Measurements from ENCODE around the gene MFSD12. TPM values are rescaled to one million over a fixed set of nuclear protein-coding genes. Genes with fewer than 3 reads are reported as not detected.

Gene MFSD12
- total RNA-seq, 1 donor = 37.8 TPM

DNA sequence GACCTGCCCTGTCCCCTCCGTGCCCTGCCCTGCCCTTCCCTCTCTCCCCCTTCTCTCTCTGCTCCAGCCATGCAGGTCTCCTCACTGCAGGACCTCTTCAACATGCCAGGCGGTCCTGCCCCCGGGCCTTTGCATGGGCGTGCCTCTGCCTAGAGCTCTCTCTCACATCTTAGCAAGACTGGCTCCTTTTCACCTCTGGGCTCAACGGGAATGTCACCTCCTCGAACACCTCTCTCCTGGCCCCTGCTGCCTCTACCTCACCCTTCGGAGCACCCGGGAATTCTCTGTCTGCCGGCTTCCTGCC lies 5.6 kb downstream of the MFSD12 start:
- no peak overlapping the region for H3K4me3 ChIP-seq (ENCODE audit: low read length)
- no peaks in the 10 kb centered on the region for H3K9me3 ChIP-seq (ENCODE audit: low read depth, low read length)
- H3K4me1 ChIP-seq (ENCODE audit: insufficient read depth, low read length) = peaks cover 77% of the 10 kb centered on the region
- H3K27me3 ChIP-seq (ENCODE audit: insufficient read depth, low read length) = no peaks in the 10 kb centered on the region

DNA sequence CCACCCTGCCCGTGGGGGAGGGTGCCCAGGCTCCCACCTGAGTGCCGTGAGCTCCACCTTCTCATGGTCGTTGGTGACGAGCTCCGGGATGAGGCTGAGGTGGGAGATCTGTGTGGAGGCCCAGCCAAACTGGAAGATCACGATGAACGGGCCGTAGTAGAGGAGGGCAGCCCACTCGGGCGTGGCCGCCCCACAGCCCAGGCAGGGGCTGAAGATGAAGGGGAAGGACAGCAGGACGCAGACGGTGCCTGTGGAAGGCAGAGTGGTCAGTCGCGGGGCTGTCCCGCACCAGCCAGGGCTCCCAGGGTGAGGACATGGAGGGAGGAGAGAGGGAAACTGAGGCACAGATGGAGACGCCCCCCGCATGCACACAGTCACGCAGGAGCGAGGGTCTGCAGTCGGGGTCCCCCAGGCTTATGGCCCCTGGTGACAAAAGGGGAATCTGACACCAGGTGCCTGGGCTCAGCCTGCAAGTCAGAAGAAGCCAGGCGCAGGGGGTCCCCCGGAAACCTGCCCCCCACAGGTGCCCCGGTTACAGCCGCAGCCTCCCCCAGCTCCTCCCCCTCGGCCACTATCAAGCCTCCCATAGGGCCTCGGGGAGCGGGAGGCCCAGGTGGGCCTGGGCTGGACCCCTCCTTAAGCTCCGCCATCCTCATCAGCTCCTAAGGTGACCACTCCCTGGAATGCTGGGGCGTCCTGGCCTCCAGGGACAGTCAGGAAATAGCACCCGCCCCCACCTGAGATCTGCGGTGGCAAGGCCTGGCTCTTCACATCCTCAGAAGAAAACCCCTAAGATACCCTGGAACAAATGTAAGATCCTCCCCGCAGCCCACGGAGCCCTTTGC lies 6.2 kb downstream of the MFSD12 start:
- Histone ChIP-seq H3K27me3 (ENCODE audit: insufficient read depth, low read length) (no peaks in the 10 kb centered on the region), H3K4me1 (ENCODE audit: insufficient read depth, low read length) (peaks cover 71% of the 10 kb centered on the region), H3K4me3 (ENCODE audit: low read length) (no peak overlapping the region), H3K9me3 (ENCODE audit: low read depth, low read length) (no peaks in the 10 kb centered on the region)

- peaks cover 61% of the 10 kb centered on the region for H3K4me1 ChIP-seq (ENCODE audit: insufficient read depth, low read length)
- no peaks in the 10 kb centered on the region for H3K9me3 ChIP-seq (ENCODE audit: low read depth, low read length)
- H3K27me3 ChIP-seq (ENCODE audit: insufficient read depth, low read length) = no peaks in the 10 kb centered on the region
- H3K4me3 ChIP-seq (ENCODE audit: low read length) = no peak overlapping the region
Observed at GRCh38 chr19:3549816-3550215, 7.6 kb downstream of the MFSD12 start.

DNA sequence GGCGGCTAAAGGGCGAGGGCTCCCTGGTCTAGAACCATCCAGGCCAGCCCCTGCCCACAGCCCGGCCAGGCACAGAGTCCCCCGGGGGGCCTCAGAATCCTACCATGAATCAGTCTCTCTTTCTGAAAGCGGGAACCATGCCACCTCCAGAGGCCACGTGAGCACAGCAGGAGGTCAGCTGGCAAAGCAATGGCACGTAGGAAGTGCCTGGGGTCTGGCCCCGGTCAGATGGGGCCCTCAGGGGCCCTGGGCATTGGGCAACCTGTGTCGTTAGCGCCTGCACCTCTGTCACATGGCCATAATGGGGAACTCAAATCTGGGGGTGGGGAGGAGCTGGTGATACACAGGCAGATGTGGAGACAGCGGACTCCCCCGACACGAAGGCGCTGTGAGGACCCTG lies 8.8 kb downstream of the MFSD12 start:
- no peak overlapping the region for H3K4me3 ChIP-seq (ENCODE audit: low read length)
- no peaks in the 10 kb centered on the region for H3K9me3 ChIP-seq (ENCODE audit: low read depth, low read length)
- H3K4me1 ChIP-seq (ENCODE audit: insufficient read depth, low read length) = peaks cover 49% of the 10 kb centered on the region

GRCh38 chr19:3547767-3548282 lies 9.6 kb downstream of the MFSD12 start:
- no peaks in the 10 kb centered on the region for H3K27me3 ChIP-seq (ENCODE audit: insufficient read depth, low read length)
- no peak overlapping the region for H3K4me3 ChIP-seq (ENCODE audit: low read length)
- H3K4me1 ChIP-seq (ENCODE audit: insufficient read depth, low read length) = peaks cover 42% of the 10 kb centered on the region
- H3K9me3 ChIP-seq (ENCODE audit: low read depth, low read length) = no peaks in the 10 kb centered on the region

More for the DNA sequence above, 8.8 kb downstream of the MFSD12 start:
- no peaks in the 10 kb centered on the region for H3K27me3 ChIP-seq (ENCODE audit: insufficient read depth, low read length)

- peaks cover 36% of the 10 kb centered on the region for H3K4me1 ChIP-seq (ENCODE audit: insufficient read depth, low read length)
- no peak overlapping the region for H3K4me3 ChIP-seq (ENCODE audit: low read length)
- no peaks in the 10 kb centered on the region for H3K27me3 ChIP-seq (ENCODE audit: insufficient read depth, low read length)
- H3K9me3 ChIP-seq (ENCODE audit: low read depth, low read length) = no peaks in the 10 kb centered on the region
Observed at GRCh38 chr19:3547301-3547731, 10.1 kb downstream of the MFSD12 start.

DNA sequence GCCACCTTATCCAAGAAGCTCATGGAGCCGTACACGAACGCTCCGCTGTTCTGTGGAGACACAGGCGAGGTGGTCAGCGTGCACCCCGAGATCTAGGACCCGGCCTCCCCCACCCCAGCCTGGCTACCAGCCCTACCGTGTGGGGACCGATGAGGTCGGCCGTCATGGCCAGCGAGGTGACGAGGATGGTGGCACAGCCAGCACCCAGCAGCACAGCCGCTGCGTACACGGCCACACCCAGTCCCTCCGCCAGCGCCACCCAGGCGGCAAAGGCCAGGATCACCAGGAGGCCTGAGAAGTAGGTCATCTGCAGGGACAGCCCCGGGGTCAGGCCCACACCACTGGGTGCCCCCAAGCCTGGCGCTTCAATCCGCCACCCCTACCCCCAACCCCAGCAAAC lies 11.3 kb downstream of the MFSD12 start:
- Histone ChIP-seq H3K9me3 (ENCODE audit: low read depth, low read length) (no peaks in the 10 kb centered on the region), H3K27me3 (ENCODE audit: insufficient read depth, low read length) (no peaks in the 10 kb centered on the region), H3K4me3 (ENCODE audit: low read length) (no peak overlapping the region), H3K4me1 (ENCODE audit: insufficient read depth, low read length) (peaks cover 29% of the 10 kb centered on the region)

- Histone ChIP-seq H3K9me3 (ENCODE audit: low read depth, low read length) (no peaks in the 10 kb centered on the region), H3K4me3 (ENCODE audit: low read length) (no peak overlapping the region), H3K27me3 (ENCODE audit: insufficient read depth, low read length) (no peaks in the 10 kb centered on the region), H3K4me1 (ENCODE audit: insufficient read depth, low read length) (peaks cover 29% of the 10 kb centered on the region)
Observed at GRCh38 chr19:3545669-3546034, 11.7 kb downstream of the MFSD12 start.

- Histone ChIP-seq H3K9me3 (ENCODE audit: low read depth, low read length) (no peaks in the 10 kb centered on the region), H3K4me1 (ENCODE audit: insufficient read depth, low read length) (peaks cover 29% of the 10 kb centered on the region), H3K4me3 (ENCODE audit: low read length) (no peak overlapping the region), H3K27me3 (ENCODE audit: insufficient read depth, low read length) (no peaks in the 10 kb centered on the region)
Observed at GRCh38 chr19:3544742-3545668, 12.4 kb downstream of the MFSD12 start.

DNA sequence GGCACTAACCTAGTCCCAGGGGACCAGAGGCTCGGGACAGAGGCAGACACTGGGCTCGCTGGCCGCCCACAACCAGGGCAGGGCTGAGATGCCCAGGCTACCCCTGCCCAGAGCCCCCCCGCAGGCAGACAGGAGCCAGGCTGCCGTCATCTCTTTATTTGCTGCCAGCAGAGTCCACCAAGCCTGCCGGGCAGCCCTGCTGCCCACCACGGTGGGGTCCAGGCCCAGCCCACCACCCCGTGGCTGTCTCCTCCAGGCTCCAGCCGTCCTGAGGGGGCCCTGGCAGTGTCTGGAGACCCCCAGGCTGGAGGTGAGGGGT lies 13.4 kb downstream of the MFSD12 start:
- peaks cover 22% of the 10 kb centered on the region for H3K4me1 ChIP-seq (ENCODE audit: insufficient read depth, low read length)
- H3K9me3 ChIP-seq (ENCODE audit: low read depth, low read length) = no peaks in the 10 kb centered on the region

DNA sequence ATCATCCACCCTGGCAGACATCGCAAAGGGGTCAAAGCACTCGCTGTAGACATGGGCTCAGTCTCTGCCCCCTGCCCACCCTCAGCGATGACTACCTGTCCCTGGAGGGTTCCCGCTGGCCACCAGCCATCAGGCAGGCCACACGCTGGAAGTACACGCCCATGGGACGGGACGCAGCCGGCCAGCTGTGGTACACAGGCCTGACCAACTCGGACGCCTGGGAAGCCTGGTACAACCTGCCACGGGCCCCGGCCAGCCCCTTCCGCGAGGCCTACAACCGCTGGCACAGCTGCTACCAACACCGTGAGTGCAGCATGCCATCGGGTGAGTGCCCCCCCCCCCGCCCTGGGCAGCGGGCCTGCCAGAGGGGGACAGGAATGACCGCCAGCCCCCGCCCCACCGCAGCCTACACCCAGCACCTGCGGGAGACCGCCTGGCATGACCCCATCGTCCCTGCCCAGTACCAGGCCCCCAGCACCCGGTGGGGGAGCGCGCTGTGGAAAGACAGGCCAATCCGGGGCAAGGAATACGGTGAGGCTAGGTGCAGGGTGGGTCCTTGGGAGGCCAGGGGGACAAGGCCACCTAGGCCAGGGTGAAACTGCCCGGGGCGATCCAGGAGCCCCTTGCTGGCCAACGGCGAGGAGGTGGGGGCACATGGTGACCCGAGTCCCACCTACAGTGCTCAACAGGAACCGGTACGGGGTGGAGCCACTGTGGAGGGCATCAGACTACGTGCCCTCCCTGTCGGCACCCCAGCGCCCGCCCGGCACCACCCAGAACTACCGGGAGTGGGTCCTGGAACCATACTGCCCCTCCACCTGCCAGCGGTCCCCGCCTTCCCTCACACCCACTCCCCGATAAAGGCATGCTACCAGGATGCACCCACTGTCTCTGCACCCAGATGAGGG lies 14.0 kb downstream of the MFSD12 start:
- Histone ChIP-seq H3K9me3 (ENCODE audit: low read depth, low read length) (no peaks in the 10 kb centered on the region), H3K4me3 (ENCODE audit: low read length) (no peak overlapping the region), H3K4me1 (ENCODE audit: insufficient read depth, low read length) (peaks cover 16% of the 10 kb centered on the region), H3K27me3 (ENCODE audit: insufficient read depth, low read length) (no peaks in the 10 kb centered on the region)

More for the DNA sequence above, 13.4 kb downstream of the MFSD12 start:
- Histone ChIP-seq H3K27me3 (ENCODE audit: insufficient read depth, low read length) (no peaks in the 10 kb centered on the region), H3K4me3 (ENCODE audit: low read length) (no peak overlapping the region)

- H3K4me3 ChIP-seq (ENCODE audit: low read length) = no peak overlapping the region
- H3K4me1 ChIP-seq (ENCODE audit: insufficient read depth, low read length) = no peaks in the 10 kb centered on the region
- no peaks in the 10 kb centered on the region for H3K9me3 ChIP-seq (ENCODE audit: low read depth, low read length)
- H3K27me3 ChIP-seq (ENCODE audit: insufficient read depth, low read length) = no peaks in the 10 kb centered on the region
Observed at GRCh38 chr19:3539756-3540118, 17.6 kb downstream of the MFSD12 start.

DNA sequence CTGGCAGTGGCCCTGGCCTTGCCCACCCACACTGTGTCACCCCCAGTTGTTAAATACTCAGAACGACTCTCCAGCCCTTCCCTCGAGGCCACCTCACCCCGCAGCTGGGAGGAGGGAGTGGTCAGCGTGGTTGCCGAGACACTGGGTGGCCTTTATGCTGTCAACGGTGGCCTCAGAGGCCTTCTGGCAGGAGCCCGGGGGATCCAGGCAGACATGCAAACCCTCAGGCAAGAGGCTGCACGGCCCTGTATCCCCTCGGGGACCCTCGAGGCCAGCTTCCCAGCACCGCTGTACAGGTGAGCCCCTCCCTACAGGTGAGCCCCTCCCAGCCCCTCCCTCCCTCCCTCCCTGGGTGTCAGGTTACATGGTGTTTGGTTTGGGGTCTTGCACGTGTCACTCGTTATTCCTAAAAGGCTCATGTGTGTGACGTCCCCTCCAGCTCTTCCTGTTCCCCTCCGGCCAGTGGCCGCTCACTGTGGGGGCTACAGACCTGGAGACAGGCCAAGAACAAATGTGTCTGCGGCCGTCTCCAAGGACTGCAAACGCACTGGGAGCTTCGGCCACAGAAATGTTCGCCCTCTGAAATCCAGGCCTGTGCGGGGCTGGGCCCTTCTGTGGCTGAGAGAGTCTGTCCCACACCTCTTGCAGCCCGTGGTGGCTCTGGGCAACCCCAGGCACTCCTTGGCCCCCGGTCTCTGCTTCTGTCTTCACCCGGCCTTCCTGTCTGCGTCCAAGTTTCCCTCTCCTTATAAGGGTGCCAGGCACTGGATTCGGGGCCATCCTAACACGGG lies 18.2 kb downstream of the MFSD12 start, which contains the start of gene TEKTIP1:
Gene TEKTIP1, plus strand, starts transcription at position 210 of the 791 bp plus-strand sequence. Its CDS starts 4 bp downstream, at position 214.
- Histone ChIP-seq H3K9me3 (ENCODE audit: low read depth, low read length) (no peaks in the 10 kb centered on the region), H3K4me1 (ENCODE audit: insufficient read depth, low read length) (no peaks in the 10 kb centered on the region), H3K4me3 (ENCODE audit: low read length) (no peak within 1 kb of the TSS), H3K27me3 (ENCODE audit: insufficient read depth, low read length) (no peaks in the 10 kb centered on the region)

All from mononuclear cell (primary cell).